Skeletal muscle cell (primary cell): Measurements from ENCODE around the gene PRKCA.
"Not testable (repeated sequence)": the region's sequence is repeated elsewhere in the genome, so short reads cannot be mapped to it uniquely, and the experiment has no call there.

Source experiments
- DNase-seq: peaks from one replicate; pipeline ENCODE4 v3.0.0-alpha.2; 2010; ENCODE audit warnings: low read depth
- H3K4me3 ChIP-seq: 2 replicates; pipeline ENCODE4 v1.5.1; 2011; ENCODE audit warnings: low read depth, mild to moderate bottlenecking, control low read depth, low read length, moderate library complexity

The PRKCA gene

DNA sequence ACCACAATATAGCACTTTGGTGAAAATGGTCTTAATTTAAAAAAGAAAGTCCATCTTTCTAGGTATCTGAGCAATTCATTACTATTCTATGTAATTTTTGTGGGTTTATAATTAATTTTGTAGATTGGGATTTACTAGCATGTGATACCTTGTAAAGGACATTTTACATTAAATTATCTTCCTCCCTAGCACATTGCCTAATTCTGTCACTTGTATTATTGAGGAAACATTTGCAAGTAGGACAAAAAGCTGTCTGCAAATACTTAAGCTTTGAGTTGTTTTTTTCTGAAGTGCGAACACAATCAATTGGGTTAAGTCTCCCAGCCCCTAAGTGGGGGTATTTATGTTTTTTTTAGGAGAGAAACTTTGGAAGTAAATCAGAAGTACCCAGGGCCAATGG, 167.0 kb downstream of the PRKCA start:
- H3K4me3 ChIP-seq: no peak overlapping the region
- no peak for DNase-seq

DNA sequence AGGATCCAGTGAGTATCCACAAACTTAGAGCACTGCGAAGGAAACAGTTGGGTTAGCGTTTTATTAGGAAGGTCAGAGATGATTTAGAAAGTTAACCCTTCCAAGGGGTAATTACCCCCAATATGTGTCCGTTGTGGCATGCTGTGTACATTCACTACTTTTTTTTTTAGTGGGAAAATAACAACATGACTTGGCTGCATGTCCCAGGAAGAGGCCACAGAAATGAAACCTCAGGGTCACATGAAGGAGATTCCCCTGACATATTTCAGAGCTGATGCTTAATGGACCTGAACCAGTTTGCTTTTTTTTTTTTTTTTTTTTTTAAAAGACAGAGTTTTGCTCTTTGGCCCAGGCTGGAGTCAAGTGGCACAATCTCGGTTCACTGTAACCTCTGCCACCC, 167.5 kb downstream of the PRKCA start:
- H3K4me3 ChIP-seq: no peak overlapping the region
- no peak for DNase-seq

- DNase-seq: no peak
- no peak overlapping the region for H3K4me3 ChIP-seq
Measured at GRCh38 chr17:66472123-66472522, 169.7 kb downstream of the PRKCA start.

DNA sequence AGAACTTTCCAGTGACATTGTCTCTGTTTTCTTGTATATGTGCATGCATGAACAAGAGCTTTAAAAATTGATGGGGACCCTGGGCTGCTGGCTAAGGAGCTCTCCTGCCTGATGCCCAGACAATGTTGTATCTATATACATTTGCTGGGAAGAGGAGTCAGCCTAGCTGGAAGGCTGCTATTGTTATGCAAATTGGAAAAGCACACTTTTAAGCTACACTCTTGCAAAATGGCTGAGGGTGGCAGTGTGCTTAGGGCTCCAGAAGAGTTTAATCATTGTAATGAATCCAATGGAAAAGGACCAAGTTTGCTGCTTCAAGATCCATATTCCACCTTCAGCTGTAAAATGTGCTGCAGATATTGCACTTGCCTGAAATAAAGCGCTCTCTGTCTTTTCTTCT, 171.8 kb downstream of the PRKCA start:
- no peak overlapping the region for H3K4me3 ChIP-seq
- no peak for DNase-seq

DNA sequence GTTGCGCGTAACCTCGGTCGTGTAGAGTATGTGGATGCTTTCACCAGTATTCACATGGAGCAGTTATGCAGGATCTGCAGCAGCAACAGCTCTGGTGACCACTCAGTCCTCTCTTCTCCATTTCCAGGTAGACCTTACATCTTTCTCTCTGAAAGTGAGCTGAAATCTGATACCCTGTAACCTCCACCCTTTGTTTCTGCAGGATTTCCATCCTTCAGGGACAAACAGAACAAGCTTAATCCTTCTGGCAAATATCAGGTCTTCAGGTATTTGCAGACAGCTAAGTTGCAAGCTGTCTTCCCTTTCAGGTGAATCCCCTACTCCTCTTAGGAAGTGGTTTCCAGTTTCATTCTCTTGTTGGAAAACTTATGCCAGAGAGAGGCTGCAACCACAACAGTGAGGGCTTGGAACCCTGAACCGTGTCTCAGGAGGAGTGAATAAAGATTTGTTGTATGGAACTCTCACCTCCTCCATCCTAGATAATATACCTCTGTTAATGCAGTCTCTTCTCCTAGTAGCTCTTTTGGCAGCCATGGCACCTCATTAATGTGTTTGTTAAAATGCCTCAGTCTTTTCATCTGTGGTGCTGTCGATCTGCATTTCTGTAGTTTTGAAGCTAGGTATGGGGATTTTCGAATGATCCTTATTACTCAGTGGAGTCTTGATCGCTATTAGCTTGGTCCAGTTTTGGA, 172.5 kb downstream of the PRKCA start:
- H3K4me3 ChIP-seq: no peak overlapping the region
- no peak for DNase-seq

GRCh38 chr17:66476014-66476413, 173.6 kb downstream of the PRKCA start:
- DNase-seq: no peak
- H3K4me3 ChIP-seq: no peak overlapping the region

- no peak overlapping the region for H3K4me3 ChIP-seq
- no peak for DNase-seq
Measured at GRCh38 chr17:66477615-66478283, 175.3 kb downstream of the PRKCA start.

GRCh38 chr17:66479230-66479889, 176.9 kb downstream of the PRKCA start:
- DNase-seq, H3K4me3 ChIP-seq: not testable (repeated sequence)

DNA sequence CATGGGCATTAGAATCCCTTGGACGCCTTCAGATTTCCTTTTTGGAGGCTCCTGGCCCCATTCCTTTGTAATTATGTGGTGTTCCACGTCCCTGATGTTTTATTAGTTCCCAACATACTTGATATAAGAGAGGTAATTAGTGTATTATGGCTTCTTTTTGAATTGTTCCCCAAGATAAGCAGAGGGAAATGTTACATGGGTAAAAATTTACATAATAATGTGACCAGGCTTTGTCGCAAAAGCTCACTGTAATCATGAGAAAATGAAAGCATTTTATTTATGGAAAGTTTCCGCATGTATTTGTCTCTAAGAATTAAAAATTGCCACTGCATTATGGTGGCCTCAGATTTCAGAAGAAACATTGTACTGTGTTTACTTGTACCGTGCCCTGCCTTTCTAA, 177.8 kb downstream of the PRKCA start:
- no peak overlapping the region for H3K4me3 ChIP-seq
- DNase-seq: no peak

- H3K4me3 ChIP-seq: no peak overlapping the region
- no peak for DNase-seq
Measured at GRCh38 chr17:66480802-66481201, 178.4 kb downstream of the PRKCA start.

DNA sequence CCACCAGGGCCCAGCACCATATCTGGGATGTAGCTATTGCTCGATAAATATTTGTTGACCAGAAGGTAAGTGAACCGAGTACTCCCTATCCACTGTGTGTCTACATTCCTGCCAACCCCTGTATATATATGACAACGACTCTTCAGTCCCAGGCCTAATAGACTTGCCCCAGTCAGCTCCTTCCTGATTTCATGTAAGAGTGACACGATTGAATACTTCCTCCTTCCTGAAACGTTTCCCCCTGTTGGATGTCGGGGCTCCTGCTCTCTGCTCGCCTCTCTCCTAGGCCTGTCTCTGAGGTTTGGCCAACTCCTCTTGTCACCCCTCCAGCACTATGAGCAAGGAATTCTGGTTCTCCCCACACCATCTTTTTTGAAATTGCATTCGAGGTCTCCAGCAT, 178.9 kb downstream of the PRKCA start:
- no peak for DNase-seq
- H3K4me3 ChIP-seq: no peak overlapping the region

DNA sequence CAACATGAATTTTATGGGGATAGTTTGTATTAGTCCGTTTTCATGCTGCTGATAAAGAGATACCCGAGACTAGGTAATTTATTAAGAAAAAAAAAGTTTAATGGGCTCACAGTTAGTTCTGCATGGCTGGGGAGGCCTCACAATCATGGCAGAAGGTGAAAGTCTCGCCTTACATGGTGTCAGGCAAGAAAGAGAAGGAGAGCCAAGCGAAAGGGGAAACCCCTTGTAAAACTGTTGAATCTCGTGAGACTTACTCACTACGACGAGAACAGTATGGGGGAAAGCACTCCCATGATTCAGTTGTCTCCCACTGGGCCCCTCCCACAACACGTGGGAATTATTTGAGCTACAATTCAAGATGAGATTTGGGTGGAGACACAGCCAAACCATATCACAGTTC, 181.5 kb downstream of the PRKCA start:
- DNase-seq: no peak
- no peak overlapping the region for H3K4me3 ChIP-seq

DNA sequence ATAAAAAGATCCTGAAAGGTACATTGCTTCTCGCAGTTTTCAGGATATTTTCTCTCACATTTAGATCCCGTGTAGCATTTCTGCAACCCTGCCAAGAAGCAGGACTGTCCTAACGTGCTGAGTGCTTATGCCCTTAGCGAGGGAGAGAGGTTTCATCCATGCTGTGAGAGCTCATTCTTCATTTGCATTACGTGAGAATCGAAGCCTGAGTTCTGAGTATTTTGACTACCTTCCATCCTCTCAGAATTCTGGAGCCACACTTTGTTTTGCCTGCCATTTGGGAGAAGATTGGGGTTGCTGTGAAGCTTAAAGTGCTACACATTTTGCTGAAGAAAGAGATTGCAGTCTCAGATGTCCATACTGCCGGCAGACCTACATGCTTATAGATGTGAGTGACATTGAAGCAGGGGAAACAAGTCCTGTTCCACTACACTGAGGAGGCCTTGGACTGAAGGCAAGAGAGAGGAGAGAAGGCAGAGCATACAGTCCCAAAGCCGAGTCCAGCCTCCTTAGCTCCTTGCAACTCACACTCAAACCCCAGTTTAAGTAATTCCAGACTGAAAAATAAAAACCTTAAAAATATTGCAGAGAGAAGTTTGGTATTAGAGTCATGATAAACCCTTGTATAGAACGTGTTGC, 183.0 kb downstream of the PRKCA start:
- no peak overlapping the region for H3K4me3 ChIP-seq
- no peak for DNase-seq

GRCh38 chr17:66487121-66487520, 184.7 kb downstream of the PRKCA start:
- H3K4me3 ChIP-seq: no peak overlapping the region
- DNase-seq: no peak

DNA sequence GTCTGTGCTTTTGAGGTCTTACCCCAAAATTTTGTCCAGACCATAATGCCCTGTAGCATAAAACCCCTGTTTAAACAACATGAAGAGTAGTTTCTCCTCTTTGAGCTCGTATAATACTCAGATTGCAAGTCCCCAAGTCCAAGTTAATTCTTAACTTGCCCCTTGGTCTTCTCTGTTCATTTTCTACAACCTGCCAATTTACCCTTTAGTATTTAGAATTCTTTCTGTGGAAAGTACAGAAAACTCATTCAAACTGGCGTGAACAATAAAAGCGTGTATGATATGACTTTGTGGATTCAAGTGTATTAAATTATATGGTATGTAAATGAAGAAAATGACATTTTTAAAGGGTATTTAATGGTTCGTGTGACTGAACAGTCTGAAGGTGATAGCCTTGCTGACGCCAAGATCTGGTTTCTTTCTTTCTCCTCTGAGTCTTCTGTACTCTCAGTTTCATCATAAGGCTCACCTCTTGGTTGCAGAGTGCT, 185.6 kb downstream of the PRKCA start:
- DNase-seq: no peak
- no peak overlapping the region for H3K4me3 ChIP-seq

DNA sequence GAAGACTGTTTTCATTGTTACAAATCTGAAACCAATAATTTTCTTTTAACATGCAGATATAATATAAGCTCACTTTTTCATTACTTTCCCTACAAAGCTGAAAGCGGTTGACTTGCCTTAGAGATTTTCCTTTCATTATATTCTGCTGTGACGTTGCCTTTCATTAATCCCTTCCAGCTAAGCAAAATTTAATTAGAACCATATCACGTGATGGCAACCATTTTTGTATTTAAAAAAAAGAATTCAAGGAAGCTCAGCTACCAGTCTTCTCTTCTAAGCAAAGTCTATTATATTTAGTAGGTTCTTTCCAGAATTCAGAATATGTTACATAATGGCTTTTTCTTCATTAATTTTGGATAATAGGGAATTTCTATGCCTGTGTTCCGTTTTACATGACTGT, 186.5 kb downstream of the PRKCA start:
- DNase-seq: no peak
- H3K4me3 ChIP-seq: no peak overlapping the region

DNA sequence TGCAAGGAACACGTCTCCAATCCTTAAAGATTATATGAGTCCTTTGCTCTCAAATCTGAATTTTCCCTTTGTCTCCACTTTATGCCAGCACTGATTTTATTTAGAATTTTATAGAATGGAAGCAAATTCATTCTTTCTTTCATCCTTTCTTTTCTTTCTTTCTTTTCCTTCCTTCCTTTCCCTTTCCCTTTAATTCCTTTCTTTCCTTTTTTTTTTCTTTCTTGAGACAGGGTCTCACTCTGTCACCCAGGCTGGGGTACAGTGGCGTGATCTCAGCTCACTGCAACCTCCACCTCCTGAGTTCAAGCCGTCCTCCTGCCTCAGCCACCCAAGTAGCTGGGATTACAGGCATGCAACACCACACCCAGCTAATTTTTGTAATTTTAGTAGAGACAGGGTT, 187.2 kb downstream of the PRKCA start:
- DNase-seq, H3K4me3 ChIP-seq: not testable (repeated sequence)

- no peak overlapping the region for H3K4me3 ChIP-seq
- DNase-seq: no peak
Measured at GRCh38 chr17:66491213-66491612, 188.8 kb downstream of the PRKCA start.

DNA sequence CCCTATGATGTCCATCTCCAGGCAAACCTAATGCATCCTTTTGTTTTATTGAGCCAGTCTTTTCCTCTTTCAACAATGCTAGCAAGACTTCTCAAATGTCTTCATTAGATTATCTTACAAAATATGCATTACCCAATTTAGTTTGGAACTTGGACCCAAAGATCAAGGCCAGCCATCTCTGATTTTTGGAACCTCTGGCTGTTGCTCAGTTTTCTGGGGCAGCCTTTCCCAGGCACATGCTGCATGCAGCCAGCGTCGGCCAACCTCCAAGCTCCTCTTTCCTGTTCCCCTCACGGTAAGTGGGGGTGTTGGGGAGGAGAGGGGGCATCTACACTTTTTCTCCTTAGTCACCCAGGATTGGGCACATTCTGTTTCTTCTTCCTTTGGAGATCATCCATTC, 189.3 kb downstream of the PRKCA start:
- no peak overlapping the region for H3K4me3 ChIP-seq
- DNase-seq: no peak

- H3K4me3 ChIP-seq: no peak overlapping the region
Measured at GRCh38 chr17:66492080-66492479, 189.7 kb downstream of the PRKCA start.

More at GRCh38 chr17:66492080-66492479, 189.7 kb downstream of the PRKCA start:
- DNase-seq: no peak
